Fibroblast of pulmonary artery (primary cell): Measurements from ENCODE around the gene HAUS5.
A peak's percentile ranks its signal among the peaks of the same experiment; 100 is the strongest.

Experiments
- DNase-seq: peaks from one replicate; pipeline ENCODE4 v3.0.0-alpha.2; 2010; ENCODE audit warnings: low read depth
- H3K4me3 ChIP-seq: replicated peaks from 2 replicates; pipeline ENCODE4 v1.5.1; 2011; ENCODE audit warnings: low read depth, mild to moderate bottlenecking, control low read depth, low read length, moderate library complexity
- TF ChIP-seq, protein P1 (sequence below): IDR thresholded peaks from 2 replicates; pipeline ENCODE4 v1.5.1; 2011; ENCODE audit warnings: mild to moderate bottlenecking, control low read depth, low read length, inconsistent platforms; ENCODE audit errors: missing control alignments

The HAUS5 gene

GRCh38 chr19:35671818-35672217, 59.3 kb downstream of the HAUS5 start:
- H3K4me3 ChIP-seq, result no peak overlapping the region
- TF ChIP-seq, protein P1, sequence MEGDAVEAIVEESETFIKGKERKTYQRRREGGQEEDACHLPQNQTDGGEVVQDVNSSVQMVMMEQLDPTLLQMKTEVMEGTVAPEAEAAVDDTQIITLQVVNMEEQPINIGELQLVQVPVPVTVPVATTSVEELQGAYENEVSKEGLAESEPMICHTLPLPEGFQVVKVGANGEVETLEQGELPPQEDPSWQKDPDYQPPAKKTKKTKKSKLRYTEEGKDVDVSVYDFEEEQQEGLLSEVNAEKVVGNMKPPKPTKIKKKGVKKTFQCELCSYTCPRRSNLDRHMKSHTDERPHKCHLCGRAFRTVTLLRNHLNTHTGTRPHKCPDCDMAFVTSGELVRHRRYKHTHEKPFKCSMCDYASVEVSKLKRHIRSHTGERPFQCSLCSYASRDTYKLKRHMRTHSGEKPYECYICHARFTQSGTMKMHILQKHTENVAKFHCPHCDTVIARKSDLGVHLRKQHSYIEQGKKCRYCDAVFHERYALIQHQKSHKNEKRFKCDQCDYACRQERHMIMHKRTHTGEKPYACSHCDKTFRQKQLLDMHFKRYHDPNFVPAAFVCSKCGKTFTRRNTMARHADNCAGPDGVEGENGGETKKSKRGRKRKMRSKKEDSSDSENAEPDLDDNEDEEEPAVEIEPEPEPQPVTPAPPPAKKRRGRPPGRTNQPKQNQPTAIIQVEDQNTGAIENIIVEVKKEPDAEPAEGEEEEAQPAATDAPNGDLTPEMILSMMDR, result no peak
- DNase-seq, result peak; percentile 56

DNA sequence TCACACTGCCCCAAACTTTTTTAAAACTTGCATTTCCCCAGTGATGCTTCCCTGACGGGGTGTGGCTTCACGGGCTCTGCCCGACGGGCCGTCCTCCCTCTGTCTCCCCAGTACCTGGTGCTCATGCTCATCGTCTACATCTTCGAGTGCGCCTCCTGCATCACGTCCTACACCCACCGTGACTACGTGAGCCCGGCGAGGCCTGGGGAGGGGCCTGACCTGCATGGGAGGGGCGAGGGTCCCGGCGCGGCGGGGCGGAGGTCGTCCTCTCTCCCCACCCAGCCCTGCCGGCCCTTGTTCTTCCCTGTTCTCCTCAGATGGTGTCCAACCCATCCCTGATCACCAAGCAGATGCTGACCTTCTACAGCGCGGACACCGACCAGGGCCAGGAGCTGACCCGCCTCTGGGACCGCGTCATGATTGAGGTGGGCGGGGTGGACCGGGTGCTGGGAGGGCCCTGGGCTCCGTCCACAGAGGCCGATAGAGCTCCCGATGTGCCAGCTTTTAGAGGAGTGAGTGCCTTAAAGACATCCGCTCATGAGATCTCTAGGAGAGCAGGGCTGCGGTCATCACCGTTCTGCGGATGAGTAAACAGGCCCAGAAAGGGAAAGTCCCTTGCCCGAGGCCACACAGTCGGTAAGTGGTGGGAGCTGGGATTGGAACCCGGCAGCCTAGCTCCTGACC, 60.7 kb downstream of the HAUS5 start:
- DNase-seq, result peak; percentile 40
- peak overlapping the region; percentile 48 for H3K4me3 ChIP-seq
- TF ChIP-seq, protein P1, result no peak
